ENCODE measurements around the gene TRABD2B. TPM values are rescaled to one million over a fixed set of nuclear protein-coding genes. Genes with fewer than 3 reads are reported as not detected.

Gene TRABD2B
- total and polyA plus RNA-seq, 4 donors = 0.28 to 2.6 (median 1.3) TPM

DNA sequence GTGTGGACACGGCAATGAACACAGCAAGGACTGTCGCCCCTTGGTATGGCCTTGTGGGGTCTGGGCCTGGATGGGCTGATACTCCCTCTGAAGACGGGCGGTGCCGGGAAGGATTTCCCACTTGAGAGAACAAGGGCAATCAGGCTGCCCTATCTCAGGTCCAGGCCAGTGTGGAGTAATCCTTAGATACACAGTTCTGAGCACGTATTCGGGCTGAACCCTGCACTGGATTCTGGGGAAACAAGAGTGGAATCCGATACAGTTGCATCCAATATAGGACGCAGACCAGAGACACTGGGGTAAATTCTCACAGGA, 177.7 kb downstream of the TRABD2B start:
- no peak for DNase-seq (ENCODE audit: low spot score)
- H3K27ac ChIP-seq (ENCODE audit: low read depth in 1 of 2, low read length in 2 of 2) = no peak overlapping the region
- H3K4me1 ChIP-seq (ENCODE audit: control insufficient read depth in 4 of 4, insufficient read depth in 4 of 4, low read length in 3 of 4) = no peaks in the 10 kb centered on the region
- no peaks in the 10 kb centered on the region for H3K9me3 ChIP-seq (ENCODE audit: control insufficient read depth in 4 of 4, low read length in 3 of 4)
- no peak overlapping the region for H3K4me3 ChIP-seq (ENCODE audit: low read depth in 1 of 3, low read length in 3 of 3)
- 82% methylated on average over 9 of the region's 9 CpGs for WGBS
- no peak for TF ChIP-seq GABPA (IDR thresholded peaks at IDR 0.05 in 1 of 2, conservative IDR thresholded peaks at IDR 0.05 in 1 of 2)
- no peak for TF ChIP-seq EGR1 (IDR thresholded peaks at IDR 0.05; ENCODE audit: low read depth in 2 of 2)
- TF ChIP-seq RAD21 (IDR thresholded peaks at IDR 0.05) = no peak
- no peak for TF ChIP-seq FOXA1 (IDR thresholded peaks at IDR 0.05)
- TF ChIP-seq ZBTB33 (IDR thresholded peaks at IDR 0.05) = no peak
- TF ChIP-seq HNF4G (IDR thresholded peaks at IDR 0.05) = no peak
- TF ChIP-seq NR2F2 (IDR thresholded peaks at IDR 0.05) = no peak
- no peak for TF ChIP-seq YY1 (IDR thresholded peaks at IDR 0.05)
- no peak for TF ChIP-seq HNF4A (conservative IDR thresholded peaks at IDR 0.05)
- no peak for TF ChIP-seq TAF1 (conservative IDR thresholded peaks at IDR 0.05)
- no peak for TF ChIP-seq JUND (IDR thresholded peaks at IDR 0.05)
- no peak for TF ChIP-seq FOXA2 (IDR thresholded peaks at IDR 0.05)
- no peaks in the 10 kb centered on the region for H3K27me3 ChIP-seq (ENCODE audit: control insufficient read depth in 4 of 4, insufficient read depth in 4 of 4, low read length in 3 of 4)
- H3K36me3 ChIP-seq (ENCODE audit: control insufficient read depth in 4 of 4, insufficient read depth in 3 of 4, low read depth in 1 of 4, low read length in 3 of 4) = no peaks in the 10 kb centered on the region
- H3K9ac ChIP-seq (ENCODE audit: low read depth in 1 of 2, low read length in 2 of 2) = no peak overlapping the region

DNA sequence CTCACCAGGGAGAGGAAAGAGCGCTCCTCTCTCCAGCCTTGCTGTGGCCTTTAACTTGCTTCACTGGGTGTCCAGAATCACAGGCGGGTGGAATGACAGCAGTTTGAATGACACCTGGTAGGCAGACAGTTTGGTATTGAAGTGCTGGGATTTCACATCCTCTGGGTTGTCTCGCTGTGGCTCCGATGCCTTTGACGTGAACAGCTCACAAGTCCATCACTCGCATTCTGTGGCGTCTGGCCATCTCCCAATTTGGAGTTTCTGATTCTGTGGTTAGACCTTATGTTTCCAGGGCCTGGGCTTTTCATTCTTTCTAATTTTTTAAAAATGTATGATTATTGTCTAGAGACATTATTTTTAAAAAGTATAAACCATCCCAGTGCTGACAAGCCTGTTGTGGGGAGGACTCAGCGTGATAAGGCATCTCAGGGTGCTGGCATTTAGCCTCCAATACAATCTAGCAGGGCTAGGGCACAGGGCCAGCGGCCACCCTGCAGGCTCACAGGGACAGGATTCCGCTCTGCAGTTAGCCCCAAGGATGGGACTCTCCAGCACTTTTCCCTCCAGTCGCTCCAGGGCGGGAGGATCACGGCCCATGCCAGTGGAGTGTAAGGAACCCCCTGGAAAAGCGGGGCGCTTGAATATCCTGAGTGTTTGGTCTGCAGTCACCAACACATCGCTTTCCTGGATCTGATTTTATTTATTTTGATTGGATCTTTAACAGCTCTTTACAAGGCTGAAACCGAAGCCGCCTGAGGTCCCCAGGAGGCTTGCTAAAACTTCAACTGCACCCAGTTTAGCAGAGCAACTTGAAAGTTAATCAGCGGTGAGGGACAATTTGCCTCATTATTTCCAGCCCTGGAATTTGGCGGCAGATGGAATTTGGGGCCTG, 178.3 kb downstream of the TRABD2B start:
- 92% methylated on average over 20 of the region's 20 CpGs for WGBS
- Histone ChIP-seq H3K4me1 (ENCODE audit: control insufficient read depth in 4 of 4, insufficient read depth in 4 of 4, low read length in 3 of 4) (no peaks in the 10 kb centered on the region), H3K36me3 (ENCODE audit: control insufficient read depth in 4 of 4, insufficient read depth in 3 of 4, low read depth in 1 of 4, low read length in 3 of 4) (no peaks in the 10 kb centered on the region), H3K27ac (ENCODE audit: low read depth in 1 of 2, low read length in 2 of 2) (no peak overlapping the region), H3K9ac (ENCODE audit: low read depth in 1 of 2, low read length in 2 of 2) (no peak overlapping the region), H3K9me3 (ENCODE audit: control insufficient read depth in 4 of 4, low read length in 3 of 4) (no peaks in the 10 kb centered on the region), H3K27me3 (ENCODE audit: control insufficient read depth in 4 of 4, insufficient read depth in 4 of 4, low read length in 3 of 4) (no peaks in the 10 kb centered on the region), H3K4me3 (ENCODE audit: low read depth in 1 of 3, low read length in 3 of 3) (no peak overlapping the region)
- TF ChIP-seq YY1 (IDR thresholded peaks at IDR 0.05) (no peak), REST (IDR thresholded peaks at IDR 0.05) (no peak), RXRA (IDR thresholded peaks at IDR 0.05) (no peak), RAD21 (IDR thresholded peaks at IDR 0.05) (no peak)
- DNase-seq (ENCODE audit: low spot score) = no peak
